Smooth muscle cell (in vitro differentiated cells): Measurements from ENCODE around the gene NAV2. TPM values are rescaled to one million over a fixed set of nuclear protein-coding genes. Genes with fewer than 3 reads are reported as not detected.
A peak's percentile ranks its signal among the peaks of the same experiment; 100 is the strongest.

Source experiments
- DNase-seq: peaks from one replicate; lab custom pipeline; 2025; ENCODE audit not compliant: unreplicated experiment; lab: John Stamatoyannopoulos, UW
- H2AFZ ChIP-seq: fragments of 200-600 bp; sonication (generic); 2 replicates; pipeline ENCODE4 v1.6.0; 2016; ENCODE audit warnings: antibody characterized with exemption, low read depth, mild to moderate bottlenecking
- H3F3A ChIP-seq: fragments of 200-600 bp; sonication (generic); 2 replicates; pipeline ENCODE4 v1.6.0; 2017; ENCODE audit warnings: antibody characterized with exemption, low read depth
- H3K27ac ChIP-seq: fragments of 200-600 bp; sonication (generic); 2 replicates; pipeline ENCODE4 v1.5.1; 2016; ENCODE audit warnings: low read depth, mild to moderate bottlenecking
- H3K27me3 ChIP-seq: fragments of 200-600 bp; sonication (generic); 2 replicates; pipeline ENCODE4 v1.6.1; 2016; ENCODE audit warnings: low read depth, mild to moderate bottlenecking
- H3K36me3 ChIP-seq: fragments of 200-600 bp; sonication (generic); 2 replicates; pipeline ENCODE4 v1.5.1; 2016; ENCODE audit warnings: low read depth
- H3K4me1 ChIP-seq: fragments of 200-600 bp; sonication (generic); 2 replicates; pipeline ENCODE4 v1.5.1; 2016; ENCODE audit warnings: low read depth
- H3K4me2 ChIP-seq: fragments of 200-600 bp; sonication (generic); 2 replicates; pipeline ENCODE4 v1.6.0; 2016; ENCODE audit warnings: mild to moderate bottlenecking
- H3K4me3 ChIP-seq: fragments of 200-600 bp; sonication (generic); 2 replicates; pipeline ENCODE4 v1.5.1; 2016; ENCODE audit warnings: mild to moderate bottlenecking
- H3K79me2 ChIP-seq: fragments of 200-600 bp; sonication (generic); 2 replicates; pipeline ENCODE4 v1.6.0; 2016; ENCODE audit warnings: low read depth, mild to moderate bottlenecking
- H3K9ac ChIP-seq: fragments of 200-600 bp; sonication (generic); 2 replicates; pipeline ENCODE4 v1.6.0; 2016; ENCODE audit warnings: low read depth
- H3K9me3 ChIP-seq: fragments of 200-600 bp; sonication (generic); replicated peaks from 2 replicates; pipeline ENCODE4 v1.5.1; 2016; ENCODE audit warnings: low read depth
- H4K20me1 ChIP-seq: fragments of 200-600 bp; sonication (generic); 2 replicates; pipeline ENCODE4 v1.6.0; 2016; ENCODE audit warnings: low read depth
- WGBS: methylation state at CpG from one replicate; pipeline ENCODE4 v1.1.7; 2016; ENCODE audit warnings: low lambda C conversion rate; 5-methylcytosine and 5-hydroxymethylcytosine counted together
- polyA plus RNA-seq: library from polyadenylated mRNA; unstranded; fragments of >200 nt; fragmentation: Nextera tagmentation; extraction: Ambion mirVana; gene quantifications from 2 replicates; pipeline ENCODE4 v1.2.1, GENCODE V29; 2016
- total RNA-seq: library from RNA; depleted of rRNA; stranded (reverse); fragments of >200 nt; gene quantifications from 2 replicates; pipeline ENCODE4 v1.2.3, GENCODE V29; 2014
- TF ChIP-seq, protein P1 (sequence below): fragments of 200-600 bp; sonication (generic); IDR thresholded peaks from 2 replicates; pipeline ENCODE4 v1.5.1; 2017; ENCODE audit warnings: borderline replicate concordance, mild to moderate bottlenecking, antibody characterized with exemption; ENCODE audit not compliant: insufficient read depth, poor library complexity, severe bottlenecking

NAV2 gene
- total and polyA plus RNA-seq, 2 experiments from 2014 or later: 14.1 to 67.5 TPM

DNA sequence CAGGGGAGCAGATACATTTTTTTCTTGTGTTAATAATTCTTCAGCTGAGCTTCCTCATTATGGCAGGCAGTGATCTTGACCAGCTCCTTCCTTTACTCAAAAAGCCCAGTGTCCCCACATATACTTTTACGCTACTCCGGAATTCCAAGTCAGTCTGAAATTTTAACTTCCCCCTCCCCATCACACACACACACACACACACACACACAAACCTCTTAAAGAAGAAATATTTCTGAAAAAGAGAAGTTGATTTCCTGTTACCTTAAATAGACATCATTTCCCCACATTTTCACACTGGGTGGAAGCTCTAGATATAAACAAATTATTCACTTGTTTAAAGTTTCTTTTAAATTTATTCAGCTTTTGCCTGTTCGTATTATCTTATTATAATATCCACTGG lies 333.8 kb downstream of the NAV2 start:
- peaks cover 36% of the 10 kb centered on the region for H3K79me2 ChIP-seq
- H3K27me3 ChIP-seq: no peaks in the 10 kb centered on the region
- H3K4me1 ChIP-seq: peaks cover 27% of the 10 kb centered on the region
- peaks cover 6% of the 10 kb centered on the region for H3K36me3 ChIP-seq
- H3K9ac ChIP-seq: no peak overlapping the region
- no peak overlapping the region for H2AFZ ChIP-seq
- H3K9me3 ChIP-seq: no peaks in the 10 kb centered on the region
- no peak for DNase-seq
- H4K20me1 ChIP-seq: peaks cover 13% of the 10 kb centered on the region
- H3K4me3 ChIP-seq: no peak overlapping the region
- H3K4me2 ChIP-seq: no peak overlapping the region
- TF ChIP-seq, protein P1, sequence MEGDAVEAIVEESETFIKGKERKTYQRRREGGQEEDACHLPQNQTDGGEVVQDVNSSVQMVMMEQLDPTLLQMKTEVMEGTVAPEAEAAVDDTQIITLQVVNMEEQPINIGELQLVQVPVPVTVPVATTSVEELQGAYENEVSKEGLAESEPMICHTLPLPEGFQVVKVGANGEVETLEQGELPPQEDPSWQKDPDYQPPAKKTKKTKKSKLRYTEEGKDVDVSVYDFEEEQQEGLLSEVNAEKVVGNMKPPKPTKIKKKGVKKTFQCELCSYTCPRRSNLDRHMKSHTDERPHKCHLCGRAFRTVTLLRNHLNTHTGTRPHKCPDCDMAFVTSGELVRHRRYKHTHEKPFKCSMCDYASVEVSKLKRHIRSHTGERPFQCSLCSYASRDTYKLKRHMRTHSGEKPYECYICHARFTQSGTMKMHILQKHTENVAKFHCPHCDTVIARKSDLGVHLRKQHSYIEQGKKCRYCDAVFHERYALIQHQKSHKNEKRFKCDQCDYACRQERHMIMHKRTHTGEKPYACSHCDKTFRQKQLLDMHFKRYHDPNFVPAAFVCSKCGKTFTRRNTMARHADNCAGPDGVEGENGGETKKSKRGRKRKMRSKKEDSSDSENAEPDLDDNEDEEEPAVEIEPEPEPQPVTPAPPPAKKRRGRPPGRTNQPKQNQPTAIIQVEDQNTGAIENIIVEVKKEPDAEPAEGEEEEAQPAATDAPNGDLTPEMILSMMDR: no peak
- WGBS: 88% methylated on average over 3 of the region's 3 CpGs
- H3F3A ChIP-seq: peaks cover 14% of the 10 kb centered on the region
- peak overlapping the region; percentile 70 for H3K27ac ChIP-seq

DNA sequence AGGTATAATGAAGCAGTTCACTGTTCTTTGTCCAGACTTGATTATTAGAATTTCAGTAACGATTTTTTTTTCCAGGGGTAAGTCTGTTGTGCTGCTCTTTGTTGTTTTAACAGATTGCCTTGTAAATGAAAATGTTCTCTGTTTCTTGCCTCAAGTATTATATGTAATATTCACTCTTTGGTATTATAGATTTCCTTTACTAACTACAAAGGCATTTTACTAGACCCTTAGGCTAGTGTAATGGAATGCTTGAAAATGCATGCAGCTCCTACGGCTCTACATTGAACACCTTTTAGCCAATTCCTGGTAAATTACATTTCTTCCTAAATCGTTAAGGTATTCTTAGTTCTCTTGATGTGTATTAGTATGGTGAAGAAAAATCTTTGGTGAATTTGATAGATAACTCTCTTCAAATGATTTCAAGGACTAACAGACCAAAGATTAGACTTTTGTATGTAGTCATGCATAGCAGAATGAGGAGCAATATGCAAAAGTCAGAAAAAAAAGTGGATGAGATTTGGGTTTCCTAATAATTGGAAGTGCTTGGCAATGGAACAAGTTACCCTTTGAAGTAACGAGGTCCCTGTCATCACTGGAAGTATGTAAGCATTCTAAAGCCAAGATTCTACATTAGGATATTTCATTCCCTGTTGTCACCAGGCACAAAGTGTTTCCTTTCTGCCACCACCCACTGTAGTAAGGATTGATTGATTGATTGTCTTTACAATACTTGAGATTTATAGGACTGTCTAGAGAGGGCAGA lies 334.6 kb downstream of the NAV2 start:
- no peak for DNase-seq
- H3F3A ChIP-seq: peaks cover 14% of the 10 kb centered on the region
- TF ChIP-seq, protein P1: no peak
- peaks cover 6% of the 10 kb centered on the region for H3K36me3 ChIP-seq
- peak overlapping the region; percentile 70 for H3K27ac ChIP-seq
- H4K20me1 ChIP-seq: peaks cover 13% of the 10 kb centered on the region
- H2AFZ ChIP-seq: no peak overlapping the region
- no peak overlapping the region for H3K9ac ChIP-seq
- WGBS: 73% methylated on average over 4 of the region's 4 CpGs
- no peak overlapping the region for H3K4me3 ChIP-seq
- peaks cover 30% of the 10 kb centered on the region for H3K79me2 ChIP-seq
- H3K4me1 ChIP-seq: peaks cover 26% of the 10 kb centered on the region
- H3K27me3 ChIP-seq: no peaks in the 10 kb centered on the region
- no peak overlapping the region for H3K4me2 ChIP-seq
- H3K9me3 ChIP-seq: no peaks in the 10 kb centered on the region

DNA sequence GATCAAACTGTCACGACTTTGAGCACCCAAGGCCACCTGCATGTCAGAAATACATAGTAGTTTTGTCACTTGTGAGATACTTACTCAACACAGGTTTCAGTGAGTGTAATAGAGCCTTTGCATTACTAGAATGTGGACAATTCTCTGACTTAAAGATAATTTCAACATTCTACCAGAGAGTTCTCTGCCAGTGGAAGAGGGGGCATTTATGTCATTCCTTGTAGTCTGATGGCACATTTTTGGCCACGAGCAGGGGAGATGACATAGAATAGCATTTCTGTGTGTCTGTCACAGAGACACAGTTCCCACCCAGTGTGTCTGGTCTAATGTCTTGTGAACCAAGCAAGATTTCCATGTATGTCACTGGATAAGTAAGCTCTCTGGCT lies 335.1 kb downstream of the NAV2 start:
- DNase-seq: no peak
- Histone ChIP-seq H3F3A (peaks cover 14% of the 10 kb centered on the region), H3K36me3 (peaks cover 6% of the 10 kb centered on the region), H3K4me3 (no peak overlapping the region), H2AFZ (no peak overlapping the region), H4K20me1 (peaks cover 9% of the 10 kb centered on the region), H3K27ac (peak overlapping the region; percentile 70), H3K27me3 (no peaks in the 10 kb centered on the region), H3K4me1 (peaks cover 20% of the 10 kb centered on the region), H3K4me2 (no peak overlapping the region), H3K9ac (no peak overlapping the region), H3K9me3 (no peaks in the 10 kb centered on the region), H3K79me2 (peaks cover 25% of the 10 kb centered on the region)
- WGBS: 74% methylated on average over 2 of the region's 2 CpGs
- TF ChIP-seq, protein P1: no peak

DNA sequence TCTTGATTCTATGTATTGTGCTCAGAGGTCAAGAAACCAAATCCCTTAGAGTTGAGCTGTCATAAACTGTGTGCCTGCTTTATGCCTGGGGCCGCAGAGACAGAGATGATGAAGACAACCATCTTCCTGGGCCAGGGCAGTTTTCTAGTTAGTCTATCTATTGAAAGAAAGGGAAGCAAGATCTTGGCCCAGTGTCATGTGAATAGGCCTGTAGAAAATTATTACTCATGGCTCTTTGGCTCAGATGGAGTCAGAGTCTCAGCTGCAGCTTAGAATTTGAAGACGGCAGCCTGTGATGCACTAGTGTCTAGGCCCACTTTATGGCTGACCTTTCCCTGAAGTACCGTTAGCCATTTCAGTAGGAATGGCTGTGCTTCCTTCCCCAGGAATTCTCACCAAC lies 335.6 kb downstream of the NAV2 start:
- TF ChIP-seq, protein P1: no peak
- H3K4me1 ChIP-seq: peaks cover 16% of the 10 kb centered on the region
- no peak overlapping the region for H3K9ac ChIP-seq
- peaks cover 20% of the 10 kb centered on the region for H3K79me2 ChIP-seq
- H2AFZ ChIP-seq: no peak overlapping the region
- peaks cover 14% of the 10 kb centered on the region for H3F3A ChIP-seq
- WGBS: 58% methylated on average over 3 of the region's 3 CpGs
- peaks cover 6% of the 10 kb centered on the region for H4K20me1 ChIP-seq
- no peaks in the 10 kb centered on the region for H3K9me3 ChIP-seq
- H3K27ac ChIP-seq: peak overlapping the region; percentile 70
- DNase-seq: no peak
- no peak overlapping the region for H3K4me2 ChIP-seq
- no peak overlapping the region for H3K4me3 ChIP-seq
- peaks cover 6% of the 10 kb centered on the region for H3K36me3 ChIP-seq
- H3K27me3 ChIP-seq: no peaks in the 10 kb centered on the region
